ENCODE data around the gene NCEH1.

DNA sequence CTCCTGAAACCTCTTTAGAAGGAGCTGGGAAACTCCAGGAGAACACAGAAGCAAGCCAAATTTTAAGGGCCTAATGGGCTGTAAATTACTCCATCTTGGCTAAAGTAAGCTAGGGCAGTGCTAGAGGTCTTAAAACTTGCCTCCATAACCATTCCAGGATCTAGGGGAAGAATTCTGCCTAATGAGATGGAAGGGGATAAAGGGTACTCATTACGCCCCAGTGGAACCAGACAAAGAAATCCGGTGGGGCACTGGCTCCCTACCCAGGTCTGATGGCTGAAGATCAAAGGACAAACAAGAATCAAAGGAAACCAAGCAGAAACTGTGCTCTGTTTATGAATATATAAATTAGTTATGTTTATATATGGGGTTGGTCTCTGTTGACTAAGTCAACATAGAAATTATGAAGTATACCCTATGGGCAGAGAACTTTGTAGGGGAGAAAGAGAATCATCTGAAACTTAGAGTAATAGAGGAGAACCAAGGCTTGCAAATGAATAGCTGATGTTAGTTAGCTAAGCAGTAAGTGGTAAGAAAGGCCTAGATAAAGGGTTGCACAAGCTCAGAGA is 57.8 kb downstream of the NCEH1 start:
- TF ChIP-seq CTCF (IDR thresholded peaks at IDR 0.05) (no peak), POLR2A (IDR thresholded peaks at IDR 0.05) (no peak), EP300 (IDR thresholded peaks at IDR 0.05) (no peak), POLR2AphosphoS5 (IDR thresholded peaks at IDR 0.05) (no peak)
